H1 (cell line): Measurements from ENCODE around the gene UROC1. TPM values are rescaled to one million over a fixed set of nuclear protein-coding genes. Genes with fewer than 3 reads are reported as not detected.
A peak's percentile ranks its signal among the peaks of the same experiment; 100 is the strongest.

Experiments
- CTCF ChIA-PET: fragments of 300-600 bp; sonication (Branson Sonifier 250); formaldehyde crosslinking; loops from one replicate; lab custom pipeline; 2021; ENCODE audit not compliant: partially characterized antibody; lab: Charles Lee
- POLR2A ChIA-PET: fragments of 300-600 bp; sonication (Branson Sonifier 250); formaldehyde crosslinking; loops from one replicate; lab custom pipeline; 2021; ENCODE audit warnings: inconsistent platforms; ENCODE audit not compliant: partially characterized antibody; lab: Charles Lee
- DNase-seq, 2 experiments: peaks; one replicate each; pipeline versions ENCODE4 v3.0.0 to v3.0.0-alpha.2; 2010 to 2022; ENCODE audit warnings: low spot score in 2 of 2, low read depth in 1 of 2, mixed read lengths in 1 of 2
- FAIRE-seq: peaks from 2 replicates; lab custom pipeline; 2011; peaks lifted over from hg19 to GRCh38; lab: Jason Lieb, UNC
- H2AFZ ChIP-seq: 2 replicates; pipeline ENCODE4 v1.8.1; 2012; ENCODE audit warnings: low read length, inconsistent platforms
- H2AK5ac ChIP-seq: 2 replicates; pipeline ENCODE4 v1.6.1; 2013; ENCODE audit warnings: low read depth, low read length
- H2BK120ac ChIP-seq: replicated peaks from 2 replicates; pipeline ENCODE3; 2013; ENCODE audit warnings: low read depth, low read length, inconsistent platforms
- H2BK12ac ChIP-seq: 2 replicates; pipeline ENCODE4 v1.6.1; 2013; ENCODE audit warnings: low read depth, low read length
- H2BK15ac ChIP-seq: 2 replicates; pipeline ENCODE4 v1.6.1; 2013; ENCODE audit warnings: low read length
- H2BK20ac ChIP-seq: 2 replicates; pipeline ENCODE4 v1.6.1; 2013; ENCODE audit warnings: low read length
- H2BK5ac ChIP-seq: 2 replicates; pipeline ENCODE4 v1.6.1; 2013; ENCODE audit warnings: low read depth, low read length
- H3K14ac ChIP-seq: 2 replicates; pipeline ENCODE4 v1.6.1; 2013; ENCODE audit warnings: inconsistent platforms; ENCODE audit not compliant: insufficient read length
- H3K18ac ChIP-seq: 2 replicates; pipeline ENCODE4 v1.6.1; 2013; ENCODE audit warnings: low read length; ENCODE audit errors: extremely low read depth
- H3K23ac ChIP-seq: 2 replicates; pipeline ENCODE4 v1.6.1; 2013; ENCODE audit warnings: inconsistent platforms; ENCODE audit not compliant: insufficient read length
- H3K23me2 ChIP-seq: 2 replicates; pipeline ENCODE4 v1.6.1; 2013; ENCODE audit warnings: low read depth, low read length
- H3K27ac ChIP-seq: 2 replicates; pipeline ENCODE4 v1.6.1; 2011; ENCODE audit warnings: low read depth, low read length, inconsistent platforms
- H3K27me3 ChIP-seq, 4 experiments: replicated peaks in 1 of 4; 1 replicate in 1 of 4; 2 replicates in 3 of 4; pipeline versions ENCODE4 v1.6.1 to v1.8.1; 2011 to 2013; ENCODE audit warnings: low read length in 3 of 4, mild to moderate bottlenecking in 3 of 4, inconsistent platforms in 2 of 4, mixed read lengths in 2 of 4, moderate library complexity in 1 of 4; ENCODE audit not compliant: control insufficient read depth in 3 of 4, insufficient read depth in 3 of 4; ENCODE audit errors: extremely low read depth in 1 of 4
- H3K36me3 ChIP-seq, 4 experiments: 2 replicates each; pipeline versions ENCODE4 v1.6.1 to v1.8.1; 2011 to 2013; ENCODE audit warnings: mild to moderate bottlenecking in 4 of 4, low read length in 3 of 4, moderate library complexity in 2 of 4, control low read depth in 1 of 4, inconsistent platforms in 1 of 4; ENCODE audit not compliant: insufficient read depth in 4 of 4, control insufficient read depth in 2 of 4
- H3K4ac ChIP-seq: replicated peaks from 2 replicates; pipeline ENCODE3; 2013; ENCODE audit warnings: low read length, low read depth, mixed read lengths, inconsistent platforms; ENCODE audit not compliant: insufficient read length
- H3K4me1 ChIP-seq, 4 experiments: replicated peaks in 1 of 4; 1 replicate in 1 of 4; 2 replicates in 3 of 4; pipeline versions ENCODE4 v1.6.1 to v1.8.1; 2011 to 2013; ENCODE audit warnings: low read length in 3 of 4, inconsistent platforms in 2 of 4, mixed read lengths in 1 of 4; ENCODE audit not compliant: insufficient read depth in 4 of 4, control insufficient read depth in 3 of 4
- H3K4me2 ChIP-seq, 2 experiments: 2 replicates each; pipeline versions ENCODE4 v1.6.1 to v1.8.1; 2011 to 2013; ENCODE audit warnings: low read depth in 2 of 2, low read length in 2 of 2, control low read depth in 1 of 2, inconsistent platforms in 1 of 2, mild to moderate bottlenecking in 1 of 2; ENCODE audit not compliant: insufficient read depth in 1 of 2
- H3K4me3 ChIP-seq, 4 experiments: fragments of 200-600, 300-600 bp in 1 of 4; sonication (generic), shearing (Covaris generic), sonication (Bioruptor Twin) in 1 of 4; 2 replicates each; pipeline versions ENCODE4 v1.5.1 to v1.8.1; 2011 to 2016; ENCODE audit warnings: low read length in 4 of 4, low read depth in 3 of 4, control low read depth in 2 of 4, inconsistent platforms in 2 of 4, mild to moderate bottlenecking in 2 of 4, mixed read lengths in 1 of 4, moderate library complexity in 1 of 4; ENCODE audit not compliant: insufficient read depth in 2 of 4; ENCODE audit errors: extremely low read depth in 1 of 4
- H3K56ac ChIP-seq: replicated peaks from 2 replicates; pipeline ENCODE3; 2013; ENCODE audit warnings: low read depth, mild to moderate bottlenecking, mixed read lengths, low read length, inconsistent platforms; ENCODE audit not compliant: insufficient read length
- H3K79me1 ChIP-seq: 2 replicates; pipeline ENCODE4 v1.6.1; 2013; ENCODE audit warnings: low read depth, low read length, control low read depth
- H3K79me2 ChIP-seq, 2 experiments: 2 replicates each; pipeline versions ENCODE4 v1.6.1 to v1.8.1; 2012 to 2013; ENCODE audit warnings: low read length in 2 of 2, mild to moderate bottlenecking in 2 of 2, inconsistent platforms in 1 of 2; ENCODE audit not compliant: insufficient read depth in 2 of 2, control insufficient read depth in 1 of 2
- H3K9ac ChIP-seq, 4 experiments: replicated peaks in 1 of 4; 1 replicate in 1 of 4; 2 replicates in 3 of 4; pipeline versions ENCODE4 v1.6.1 to v1.8.1; 2011 to 2013; ENCODE audit warnings: low read depth in 3 of 4, low read length in 3 of 4, control low read depth in 2 of 4, mild to moderate bottlenecking in 2 of 4, moderate library complexity in 2 of 4, inconsistent platforms in 1 of 4; ENCODE audit errors: extremely low read depth in 1 of 4
- H3K9me3 ChIP-seq, 2 experiments: 2 replicates each; pipeline versions ENCODE4 v1.6.1 to v1.8.1; 2012 to 2013; ENCODE audit warnings: mild to moderate bottlenecking in 2 of 2, moderate library complexity in 2 of 2, control low read depth in 1 of 2, inconsistent platforms in 1 of 2, low read depth in 1 of 2, low read length in 1 of 2, mixed read lengths in 1 of 2; ENCODE audit not compliant: insufficient read depth in 2 of 2
- H4K20me1 ChIP-seq, 2 experiments: replicated peaks in 1 of 2; 2 replicates each; pipeline versions ENCODE3 to v1.8.1; 2011 to 2013; ENCODE audit warnings: inconsistent platforms in 2 of 2, low read length in 2 of 2, mild to moderate bottlenecking in 1 of 2; ENCODE audit not compliant: insufficient read depth in 2 of 2, control insufficient read depth in 1 of 2
- H4K5ac ChIP-seq: 2 replicates; pipeline ENCODE4 v1.6.1; 2013; ENCODE audit warnings: low read length, low read depth, mixed read lengths, inconsistent platforms; ENCODE audit not compliant: insufficient read length
- H4K8ac ChIP-seq: 2 replicates; pipeline ENCODE4 v1.8.0; 2013; ENCODE audit warnings: mild to moderate bottlenecking, moderate library complexity, low read length, inconsistent platforms; ENCODE audit not compliant: insufficient read depth; ENCODE audit errors: extremely low read depth
- H4K91ac ChIP-seq: replicated peaks from 2 replicates; pipeline ENCODE3; 2013; ENCODE audit warnings: low read length, mixed read lengths, inconsistent platforms; ENCODE audit not compliant: insufficient read length
- BCL11A ChIP-seq, 2 experiments: IDR thresholded peaks; one replicate each; pipeline ENCODE4 v1.6.1; 2011; ENCODE audit warnings: low read depth in 2 of 2, low read length in 2 of 2, mild to moderate bottlenecking in 2 of 2
- EP300 ChIP-seq, 2 experiments: IDR thresholded peaks; 1 replicate in 1 of 2; 2 replicates in 1 of 2; pipeline ENCODE4 v1.6.1; 2011 to 2012; ENCODE audit warnings: low read depth in 2 of 2, low read length in 2 of 2, mild to moderate bottlenecking in 2 of 2, borderline replicate concordance in 1 of 2, inconsistent platforms in 1 of 2, moderate library complexity in 1 of 2
- KDM1A ChIP-seq: fragments of 200-600, 300-600 bp; sonication (generic); IDR thresholded peaks from 2 replicates; pipeline ENCODE4 v1.7.1; 2016; ENCODE audit warnings: mild to moderate bottlenecking, low read length, borderline replicate concordance
- MAFK ChIP-seq: IDR thresholded peaks from 2 replicates; pipeline ENCODE4 v1.6.1; 2012; ENCODE audit warnings: low read depth, mild to moderate bottlenecking, improper control_type of control experiment, low read length
- PHF8 ChIP-seq: fragments of 200-600 bp; sonication (generic); conservative IDR thresholded peaks from 2 replicates; pipeline ENCODE4 v1.7.1; 2012; ENCODE audit warnings: low read depth, mild to moderate bottlenecking, inconsistent platforms, low read length, moderate library complexity
- POLR2AphosphoS5 ChIP-seq: IDR thresholded peaks from 2 replicates; pipeline ENCODE4 v1.6.1; 2011; ENCODE audit warnings: low read depth, low read length
- RBBP5 ChIP-seq: IDR thresholded peaks from 2 replicates; pipeline ENCODE4 v1.7.1; 2012; ENCODE audit warnings: low read depth, mild to moderate bottlenecking, inconsistent platforms, low read length, moderate library complexity, borderline replicate concordance
- SIN3A ChIP-seq, 2 experiments: IDR thresholded peaks in 1 of 2; conservative IDR thresholded peaks in 1 of 2; 2 replicates each; pipeline ENCODE4 v1.6.1; 2011 to 2012; ENCODE audit warnings: low read length in 2 of 2, improper control_type of control experiment in 1 of 2, low read depth in 1 of 2, mild to moderate bottlenecking in 1 of 2
- SP4 ChIP-seq: IDR thresholded peaks from 2 replicates; pipeline ENCODE4 v1.6.1; 2012; ENCODE audit warnings: low read length, inconsistent platforms
- TAF1 ChIP-seq: IDR thresholded peaks from 2 replicates; pipeline ENCODE4 v1.6.1; 2011; ENCODE audit warnings: mild to moderate bottlenecking, low read depth, low read length
- TBP ChIP-seq: IDR thresholded peaks from 2 replicates; pipeline ENCODE4 v1.6.1; 2011; ENCODE audit warnings: low read depth, low read length, improper control_type of control experiment
- WGBS, 2 experiments: shearing (Covaris generic) in 1 of 2; methylation state at CpG; one replicate each; pipeline versions ENCODE4 v1.1.6 to v1.1.7; 2013 to 2015; ENCODE audit warnings: low lambda C conversion rate in 2 of 2, mixed read lengths in 2 of 2, inconsistent platforms in 1 of 2, low coverage in 1 of 2, missing lambda C conversion rate in 1 of 2; ENCODE audit not compliant: insufficient replicate concordance in 2 of 2, insufficient coverage in 1 of 2, insufficient read length in 1 of 2; ENCODE audit errors: extremely low coverage in 1 of 2, missing lambda C conversion rate in 1 of 2; 5-methylcytosine and 5-hydroxymethylcytosine counted together
- polyA plus RNA-seq, 7 experiments: library from polyadenylated mRNA; depleted of rRNA in 3 of 7; stranded (reverse) in 5 of 7; unstranded in 2 of 7; fragments of >200 nt in 5 of 7; fragments of 200-250 nt in 2 of 7; gene quantifications; 1 replicate in 5 of 7; 2 replicates in 1 of 7; 4 replicates in 1 of 7; pipeline versions ENCODE4 v1.2.1 to v1.2.3, GENCODE V29; 2011 to 2013; ENCODE audit warnings: missing spikeins in 2 of 7, mixed read lengths in 2 of 7
- total RNA-seq: library from RNA; stranded (reverse); fragmentation: NEBNext Ultra II Directional; extraction: Animal tissue kit (Norgen Biotek cat#: 25700); gene quantifications from 2 replicates; pipeline ENCODE4 v1.2.1, GENCODE V29; 2021
- TF ChIP-seq, protein P1 (sequence below): IDR thresholded peaks from 2 replicates; pipeline ENCODE4 v1.6.1; 2012; ENCODE audit warnings: inconsistent platforms

The UROC1 gene
- total and polyA plus RNA-seq, 2 of the 8 experiments (the other 6 are each of a cell fraction or from before 2014, with no cell fraction given), result 0.03 TPM; not detected in 1

DNA sequence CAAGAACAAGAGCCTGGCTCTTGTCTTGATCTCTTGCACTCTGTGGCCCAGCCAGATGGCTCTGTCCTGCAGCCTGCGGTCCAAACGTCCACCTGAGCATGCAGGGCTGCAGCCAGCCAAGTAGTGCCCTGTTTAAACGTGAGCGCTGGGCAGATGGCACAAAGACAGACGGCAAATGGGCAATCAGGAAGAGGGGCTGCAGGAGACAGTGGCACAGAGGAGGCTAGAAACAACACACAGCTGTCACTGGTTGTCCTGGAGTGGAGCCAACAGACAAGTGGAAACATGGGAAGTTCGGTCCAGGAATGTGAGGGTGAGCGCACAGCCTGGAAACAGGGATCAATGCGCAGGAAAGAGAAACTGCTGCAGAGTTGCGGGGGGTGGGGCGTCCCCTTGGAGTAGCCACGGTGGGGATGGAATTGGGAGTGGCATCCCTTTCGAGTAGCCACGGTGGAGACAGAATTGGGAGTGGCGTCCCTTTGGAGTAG, 31.2 kb downstream of the UROC1 start:
- CTCF ChIA-PET, result interaction anchor here (1.0 to 5.7 kb wide), 7 partner anchors 8 to 172 kb away, joined by 3 to 49 read pairs (median 5); no protein-coding TSS in a partner anchor
- Histone ChIP-seq H3K56ac (no peak overlapping the region), H4K20me1 (no peaks in the 10 kb centered on the region), H3K79me1 (no peaks in the 10 kb centered on the region), H4K5ac (no peak overlapping the region), H3K14ac (no peak overlapping the region), H2BK15ac (no peak overlapping the region), H3K79me2 (no peaks in the 10 kb centered on the region), H2AFZ (no peak overlapping the region), H3K4ac (peak overlapping the region; percentile 21), H3K23me2 (0 out of 2 replicates have a peak, but pooled peaks cover 1% of the 10 kb centered on the region), H3K4me2 (no peak overlapping the region), H3K27me3 (0 out of 7 replicates have a peak, but pooled peaks cover 0 to 2% (median 0%) of the 10 kb centered on the region in 4 experiments), H4K91ac (peak overlapping the region; percentile 92), H2BK12ac (peak overlapping the region; percentile 97; the same call in 1 of the 2 replicates), H2BK20ac (peak overlapping the region; percentile 90; the same call in 1 of the 2 replicates), H3K36me3 (no peaks in the 10 kb centered on the region), H3K9me3 (no peaks in the 10 kb centered on the region), H3K4me3 (no peak overlapping the region), H3K4me1 (peaks cover 0 to 22% (median 12%) of the 10 kb centered on the region in 4 experiments; a peak in 6 of 7 replicates), H2BK120ac (peak overlapping the region; percentile 50), H3K23ac (no peak overlapping the region), H2AK5ac (peak overlapping the region; percentile 45; the same call in 1 of the 2 replicates), H2BK5ac (peak overlapping the region; percentile 87; the same call in 1 of the 2 replicates), H4K8ac (no peak overlapping the region), H3K18ac (peak overlapping the region; percentile 48), H3K27ac (no peak overlapping the region), H3K9ac (no peak overlapping the region)
- POLR2A ChIA-PET, result interaction anchor here (4.6 kb wide), 1 partner anchor 11 kb away, joined by 23 read pairs; the partner anchor contains the start of gene ZXDC
- DNase-seq, result no peak
- FAIRE-seq, result no peak
- 94% methylated on average over 14 of the region's 14 CpGs; no CpG with 5 or more reads in 1 of the 2 experiments for WGBS, 2 experiments
- TF ChIP-seq PHF8, result no peak
- no peak for TF ChIP-seq TAF1
- no peak for TF ChIP-seq KDM1A
- TF ChIP-seq EP300 (IDR thresholded peaks at IDR 0.05; ENCODE audit: borderline replicate concordance in 1 of 2, low read depth in 2 of 2, low read length in 2 of 2), result no peak
- TF ChIP-seq, protein P1, sequence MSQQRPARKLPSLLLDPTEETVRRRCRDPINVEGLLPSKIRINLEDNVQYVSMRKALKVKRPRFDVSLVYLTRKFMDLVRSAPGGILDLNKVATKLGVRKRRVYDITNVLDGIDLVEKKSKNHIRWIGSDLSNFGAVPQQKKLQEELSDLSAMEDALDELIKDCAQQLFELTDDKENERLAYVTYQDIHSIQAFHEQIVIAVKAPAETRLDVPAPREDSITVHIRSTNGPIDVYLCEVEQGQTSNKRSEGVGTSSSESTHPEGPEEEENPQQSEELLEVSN, result no peak
- no peak for TF ChIP-seq RBBP5
- TF ChIP-seq SP4, result no peak
- no peak for TF ChIP-seq MAFK
- no peak for TF ChIP-seq TBP
- TF ChIP-seq POLR2AphosphoS5, result no peak
- no peak for TF ChIP-seq SIN3A (conservative IDR thresholded peaks at IDR 0.05 in 1 of 2, IDR thresholded peaks at IDR 0.05 in 1 of 2; ENCODE audit: low read depth in 1 of 2, low read length in 2 of 2)
- no peak for TF ChIP-seq BCL11A (IDR thresholded peaks at IDR 0.05; ENCODE audit: low read depth in 2 of 2, low read length in 2 of 2)
